ENCODE results near the gene OS9.
"Not testable (repeated sequence)": the region's sequence is repeated elsewhere in the genome, so short reads cannot be mapped to it uniquely, and the experiment has no call there.

Gene OS9

DNA sequence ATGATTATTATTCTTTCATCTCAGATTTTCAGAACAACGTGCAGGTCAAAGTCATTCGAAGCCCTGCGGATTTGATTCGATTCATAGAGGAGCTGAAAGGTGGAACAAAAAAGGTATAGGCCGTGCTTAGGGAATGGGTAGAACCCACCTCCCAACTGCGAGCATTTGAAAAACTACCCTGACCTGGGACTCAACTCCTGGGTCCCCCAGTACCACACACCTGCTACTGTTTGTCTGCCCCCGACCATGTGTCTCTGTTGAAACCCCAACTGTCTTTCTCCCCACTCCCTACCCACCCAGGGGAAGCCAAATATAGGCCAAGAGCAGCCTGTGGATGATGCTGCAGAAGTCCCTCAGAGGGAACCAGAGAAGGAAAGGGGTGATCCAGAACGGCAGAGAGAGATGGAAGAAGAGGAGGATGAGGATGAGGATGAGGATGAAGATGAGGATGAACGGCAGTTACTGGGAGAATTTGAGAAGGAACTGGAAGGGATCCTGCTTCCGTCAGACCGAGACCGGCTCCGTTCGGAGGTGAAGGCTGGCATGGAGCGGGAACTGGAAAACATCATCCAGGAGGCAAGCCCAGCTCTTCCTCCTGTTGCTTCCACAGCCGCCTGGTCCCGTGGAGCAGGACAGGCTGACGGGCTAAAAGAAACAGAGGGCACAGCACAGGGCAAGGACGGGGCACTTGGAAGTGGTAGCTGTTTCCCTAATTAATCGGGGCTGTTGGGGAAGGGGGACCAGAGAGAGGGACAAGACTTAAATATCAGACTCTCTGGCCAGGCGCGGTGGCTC lies 24.1 kb downstream of the OS9 start:
- Histone ChIP-seq H3K27ac (ENCODE audit: low read depth, low read length) (no peak overlapping the region), H3K9me3 (ENCODE audit: low read length) (no peaks in the 10 kb centered on the region), H3K4me1 (ENCODE audit: insufficient read depth, low read length) (no peaks in the 10 kb centered on the region), H3K9ac (ENCODE audit: low read length) (no peak overlapping the region), H3K27me3 (ENCODE audit: control insufficient read depth in 1 of 2, insufficient read depth in 2 of 2, low read length in 2 of 2) (no peaks in the 10 kb centered on the region), H3K4me3 (ENCODE audit: low read depth in 1 of 2, low read length in 2 of 2) (no peak overlapping the region), H3K36me3 (ENCODE audit: insufficient read depth, low read length) (peaks cover 56% of the 10 kb centered on the region)

DNA sequence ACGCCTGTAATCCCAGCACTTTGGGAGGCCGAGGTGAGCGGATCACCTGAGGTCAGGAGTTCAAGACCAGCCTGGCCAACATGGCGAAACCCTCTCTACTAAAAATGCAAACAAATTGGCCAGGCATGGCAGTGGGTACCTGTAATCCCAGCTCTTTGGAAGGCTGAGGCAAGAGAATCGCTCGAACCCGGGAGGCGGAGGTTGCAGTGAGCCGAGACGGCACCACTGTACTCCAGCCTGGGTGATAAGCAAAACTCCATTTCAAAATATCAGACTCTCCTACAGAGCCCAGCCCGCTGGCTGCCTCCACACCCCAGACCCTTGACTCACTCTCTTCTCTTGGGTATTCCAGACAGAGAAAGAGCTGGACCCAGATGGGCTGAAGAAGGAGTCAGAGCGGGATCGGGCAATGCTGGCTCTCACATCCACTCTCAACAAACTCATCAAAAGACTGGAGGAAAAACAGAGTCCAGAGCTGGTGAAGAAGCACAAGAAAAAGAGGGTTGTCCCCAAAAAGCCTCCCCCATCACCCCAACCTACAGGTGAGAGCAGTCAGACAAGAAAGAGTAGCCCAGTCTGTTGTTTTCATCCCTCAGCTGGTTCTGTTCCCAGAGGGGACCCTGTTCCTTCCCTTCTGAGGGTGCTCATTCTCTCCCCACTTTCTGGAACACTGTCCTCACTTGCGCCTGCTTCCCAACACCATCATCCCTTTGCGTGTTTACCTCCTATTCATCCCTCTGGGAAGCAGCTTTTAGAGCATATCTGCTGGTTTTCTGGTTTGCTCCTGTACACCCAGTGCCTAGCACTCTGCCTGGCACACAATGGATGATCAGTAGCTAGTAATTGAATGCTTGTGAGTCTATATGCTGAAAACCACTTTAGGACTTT lies 25.0 kb downstream of the OS9 start:
- Histone ChIP-seq H3K9me3 (ENCODE audit: low read length) (no peaks in the 10 kb centered on the region), H3K36me3 (ENCODE audit: insufficient read depth, low read length) (peaks cover 56% of the 10 kb centered on the region), H3K9ac (ENCODE audit: low read length) (no peak overlapping the region), H3K4me1 (ENCODE audit: insufficient read depth, low read length) (no peaks in the 10 kb centered on the region), H3K4me3 (ENCODE audit: low read depth in 1 of 2, low read length in 2 of 2) (no peak overlapping the region), H3K27ac (ENCODE audit: low read depth, low read length) (no peak overlapping the region), H3K27me3 (ENCODE audit: control insufficient read depth in 1 of 2, insufficient read depth in 2 of 2, low read length in 2 of 2) (no peaks in the 10 kb centered on the region)

DNA sequence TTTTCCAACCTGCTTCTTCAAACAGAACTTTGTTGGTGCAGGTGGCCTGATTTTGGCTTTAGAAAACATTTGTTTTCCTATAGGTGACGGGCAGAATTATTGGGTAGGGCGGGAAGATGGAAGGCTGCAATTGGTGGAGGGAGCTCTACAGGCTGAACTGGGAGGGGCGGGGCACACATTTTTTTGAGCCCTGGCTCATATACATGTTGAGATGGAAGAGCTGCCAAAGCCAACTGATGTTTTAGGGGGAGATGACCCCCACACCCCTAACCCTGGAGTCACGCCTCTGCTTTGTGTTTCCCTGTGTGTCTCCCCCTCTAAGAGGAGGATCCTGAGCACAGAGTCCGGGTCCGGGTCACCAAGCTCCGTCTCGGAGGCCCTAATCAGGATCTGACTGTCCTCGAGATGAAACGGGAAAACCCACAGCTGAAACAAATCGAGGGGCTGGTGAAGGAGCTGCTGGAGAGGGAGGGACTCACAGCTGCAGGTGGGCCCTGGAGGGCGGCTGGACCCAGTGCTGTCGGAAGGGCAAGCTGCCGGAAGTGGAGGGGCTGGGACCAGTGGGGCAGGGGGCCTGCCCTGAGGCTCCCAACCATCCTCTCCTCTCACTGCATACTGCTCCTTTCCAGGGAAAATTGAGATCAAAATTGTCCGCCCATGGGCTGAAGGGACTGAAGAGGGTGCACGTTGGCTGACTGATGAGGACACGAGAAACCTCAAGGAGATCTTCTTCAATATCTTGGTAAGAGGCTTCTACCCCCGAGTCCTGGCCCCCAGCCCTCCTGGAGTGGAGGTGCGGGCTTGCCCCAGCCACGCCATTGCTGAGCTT lies 26.1 kb downstream of the OS9 start:
- Histone ChIP-seq H3K4me1 (ENCODE audit: insufficient read depth, low read length) (no peaks in the 10 kb centered on the region), H3K36me3 (ENCODE audit: insufficient read depth, low read length) (peaks cover 56% of the 10 kb centered on the region), H3K9ac (ENCODE audit: low read length) (no peak overlapping the region), H3K27me3 (ENCODE audit: control insufficient read depth in 1 of 2, insufficient read depth in 2 of 2, low read length in 2 of 2) (peaks cover 0 to 7% of the 10 kb centered on the region in 2 donors), H3K9me3 (ENCODE audit: low read length) (no peaks in the 10 kb centered on the region), H3K4me3 (ENCODE audit: low read depth in 1 of 2, low read length in 2 of 2) (no peak overlapping the region), H3K27ac (ENCODE audit: low read depth, low read length) (no peak overlapping the region)

DNA sequence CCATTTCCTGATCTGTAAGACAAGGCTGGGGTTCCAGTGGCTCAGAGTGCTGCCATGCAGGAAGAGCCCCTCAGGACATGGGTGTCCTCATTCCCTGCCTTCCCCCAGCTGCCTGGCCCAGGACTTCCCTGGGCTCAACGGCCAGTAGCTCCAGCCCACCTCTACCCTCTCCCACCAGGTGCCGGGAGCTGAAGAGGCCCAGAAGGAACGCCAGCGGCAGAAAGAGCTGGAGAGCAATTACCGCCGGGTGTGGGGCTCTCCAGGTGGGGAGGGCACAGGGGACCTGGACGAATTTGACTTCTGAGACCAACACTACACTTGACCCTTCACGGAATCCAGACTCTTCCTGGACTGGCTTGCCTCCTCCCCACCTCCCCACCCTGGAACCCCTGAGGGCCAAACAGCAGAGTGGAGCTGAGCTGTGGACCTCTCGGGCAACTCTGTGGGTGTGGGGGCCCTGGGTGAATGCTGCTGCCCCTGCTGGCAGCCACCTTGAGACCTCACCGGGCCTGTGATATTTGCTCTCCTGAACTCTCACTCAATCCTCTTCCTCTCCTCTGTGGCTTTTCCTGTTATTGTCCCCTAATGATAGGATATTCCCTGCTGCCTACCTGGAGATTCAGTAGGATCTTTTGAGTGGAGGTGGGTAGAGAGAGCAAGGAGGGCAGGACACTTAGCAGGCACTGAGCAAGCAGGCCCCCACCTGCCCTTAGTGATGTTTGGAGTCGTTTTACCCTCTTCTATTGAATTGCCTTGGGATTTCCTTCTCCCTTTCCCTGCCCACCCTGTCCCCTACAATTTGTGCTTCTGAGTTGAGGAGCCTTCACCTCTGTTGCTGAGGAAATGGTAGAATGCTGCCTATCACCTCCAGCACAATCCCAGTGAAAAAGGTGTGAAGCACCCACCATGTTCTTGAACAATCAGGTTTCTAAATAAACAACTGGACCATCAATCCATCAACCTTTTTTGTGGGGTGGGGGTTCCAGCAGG lies 27.0 kb downstream of the OS9 start:
- H3K9ac ChIP-seq (ENCODE audit: low read length) = no peak overlapping the region
- peaks cover 50% of the 10 kb centered on the region for H3K36me3 ChIP-seq (ENCODE audit: insufficient read depth, low read length)
- peaks cover 0 to 14% of the 10 kb centered on the region in 2 donors for H3K27me3 ChIP-seq (ENCODE audit: control insufficient read depth in 1 of 2, insufficient read depth in 2 of 2, low read length in 2 of 2)
- no peaks in the 10 kb centered on the region for H3K4me1 ChIP-seq (ENCODE audit: insufficient read depth, low read length)
- H3K9me3 ChIP-seq (ENCODE audit: low read length) = no peaks in the 10 kb centered on the region
- H3K27ac ChIP-seq (ENCODE audit: low read depth, low read length) = no peak overlapping the region
- H3K4me3 ChIP-seq (ENCODE audit: low read depth in 1 of 2, low read length in 2 of 2) = no peak overlapping the region

DNA sequence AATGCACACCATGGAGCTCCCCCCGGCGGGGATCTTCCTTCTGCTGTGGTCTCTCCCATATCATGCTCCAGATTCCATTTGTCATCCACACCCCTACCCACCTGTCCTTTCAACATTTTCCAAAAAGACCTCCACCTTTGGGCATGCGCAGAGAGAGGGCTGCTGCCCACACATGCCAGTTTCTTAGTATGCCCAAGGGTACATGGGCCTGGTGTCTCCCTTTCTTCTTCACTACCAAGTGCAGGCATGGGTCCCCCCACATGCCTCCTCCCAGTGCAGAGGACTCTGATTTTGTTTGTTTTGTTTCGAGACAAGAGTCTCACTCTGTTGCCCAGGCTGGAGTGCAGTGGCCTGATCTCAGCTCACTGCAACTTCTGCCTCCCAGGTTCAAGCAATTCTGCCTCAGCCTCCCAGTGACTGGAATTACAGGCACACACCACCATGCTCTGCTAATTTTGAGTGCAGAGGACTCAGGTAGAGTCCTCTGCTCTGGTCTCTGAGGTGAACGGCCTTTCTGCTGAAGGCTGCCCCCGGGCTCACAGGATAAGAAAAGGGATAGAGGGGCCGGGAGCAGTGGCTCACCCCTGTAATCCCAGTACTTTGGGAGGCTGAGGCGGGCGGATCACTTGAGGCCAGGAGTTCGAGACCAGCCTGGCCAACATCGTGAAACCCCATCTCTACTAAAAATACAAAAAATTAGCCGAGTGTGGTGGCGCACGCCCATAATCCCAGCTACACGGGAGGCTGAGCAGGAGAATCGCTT lies 28.1 kb downstream of the OS9 start:
- H3K27ac ChIP-seq (ENCODE audit: low read depth, low read length); H3K9me3 ChIP-seq (ENCODE audit: low read length); H3K4me1 ChIP-seq (ENCODE audit: insufficient read depth, low read length); H3K9ac ChIP-seq (ENCODE audit: low read length); H3K4me3 ChIP-seq (ENCODE audit: low read depth in 1 of 2, low read length in 2 of 2): not testable (repeated sequence)
- Histone ChIP-seq H3K36me3 (ENCODE audit: insufficient read depth, low read length) (peaks cover 39% of the 10 kb centered on the region), H3K27me3 (ENCODE audit: control insufficient read depth in 1 of 2, insufficient read depth in 2 of 2, low read length in 2 of 2) (peaks cover 1 to 25% of the 10 kb centered on the region in 2 donors)

DNA sequence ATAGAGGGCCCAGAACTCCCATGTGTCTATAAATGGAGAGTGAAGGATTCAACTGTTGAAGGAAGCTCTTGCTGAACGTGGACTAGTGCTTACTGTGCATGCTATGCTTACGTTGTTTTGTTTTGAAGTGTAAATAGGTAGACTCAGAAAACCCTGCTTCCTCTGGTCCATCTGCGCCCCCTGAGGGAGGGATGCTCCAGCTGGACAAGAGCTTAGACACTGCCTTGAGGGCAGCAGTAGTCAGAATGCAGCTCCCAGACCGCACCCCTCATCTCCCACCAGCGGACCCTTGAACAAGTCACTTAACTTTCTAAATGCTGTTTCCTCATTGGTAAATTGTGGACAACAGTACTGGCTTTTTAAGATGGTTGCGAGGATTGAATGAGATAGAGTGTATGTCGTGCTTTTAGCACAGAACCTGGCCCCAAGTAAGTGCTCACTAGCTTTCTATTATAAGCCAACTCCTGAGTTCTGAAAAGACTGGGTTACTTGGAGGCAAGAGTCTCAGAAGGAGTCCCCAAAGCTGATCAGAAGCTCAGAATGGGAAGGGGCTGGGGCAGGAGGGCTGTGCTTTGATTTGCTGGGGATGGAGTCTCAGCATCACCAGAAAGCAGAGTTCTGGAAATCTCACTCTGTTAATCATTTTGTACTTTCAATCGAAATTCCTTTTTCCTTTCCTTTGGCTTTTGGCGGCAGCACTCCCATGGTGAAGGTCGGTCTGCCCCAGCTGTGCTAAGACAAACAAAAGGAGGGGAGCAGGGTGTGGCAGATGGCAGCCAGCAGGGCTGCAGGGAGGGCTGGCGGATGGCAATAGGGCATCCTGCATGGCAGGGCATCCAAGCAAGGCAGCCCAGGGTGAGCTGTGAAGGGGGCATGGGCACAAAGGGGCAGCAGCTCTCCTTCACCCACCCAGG lies 29.0 kb downstream of the OS9 start:
- H3K27ac ChIP-seq (ENCODE audit: low read depth, low read length) = no peak overlapping the region
- no peaks in the 10 kb centered on the region for H3K9me3 ChIP-seq (ENCODE audit: low read length)
- H3K4me3 ChIP-seq (ENCODE audit: low read depth in 1 of 2, low read length in 2 of 2) = no peak overlapping the region
- H3K9ac ChIP-seq (ENCODE audit: low read length) = no peak overlapping the region
- H3K27me3 ChIP-seq (ENCODE audit: control insufficient read depth in 1 of 2, insufficient read depth in 2 of 2, low read length in 2 of 2) = peaks cover 6 to 34% of the 10 kb centered on the region in 2 donors
- no peaks in the 10 kb centered on the region for H3K4me1 ChIP-seq (ENCODE audit: insufficient read depth, low read length)
- peaks cover 30% of the 10 kb centered on the region for H3K36me3 ChIP-seq (ENCODE audit: insufficient read depth, low read length)

DNA sequence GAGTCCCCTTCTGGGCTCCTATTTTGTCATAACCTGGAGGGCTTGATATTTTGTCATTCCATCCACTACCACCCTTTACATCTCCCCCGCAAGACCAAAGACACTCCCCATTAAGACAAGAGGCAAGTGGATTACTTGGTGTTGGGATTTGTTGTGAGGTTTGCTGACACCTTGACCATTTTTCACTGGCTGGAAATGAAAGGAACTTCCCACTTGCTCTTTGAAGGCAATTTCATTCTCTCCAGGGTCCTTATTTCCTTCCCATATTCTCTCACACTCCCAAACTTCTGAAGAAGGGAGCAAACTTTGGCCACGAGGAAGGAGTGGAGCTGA lies 29.7 kb downstream of the OS9 start:
- Histone ChIP-seq H3K9me3 (ENCODE audit: low read length) (no peaks in the 10 kb centered on the region), H3K27me3 (ENCODE audit: control insufficient read depth in 1 of 2, insufficient read depth in 2 of 2, low read length in 2 of 2) (peaks cover 6 to 39% of the 10 kb centered on the region in 2 donors), H3K27ac (ENCODE audit: low read depth, low read length) (no peak overlapping the region), H3K4me3 (ENCODE audit: low read depth in 1 of 2, low read length in 2 of 2) (no peak overlapping the region), H3K9ac (ENCODE audit: low read length) (no peak overlapping the region), H3K4me1 (ENCODE audit: insufficient read depth, low read length) (no peaks in the 10 kb centered on the region), H3K36me3 (ENCODE audit: insufficient read depth, low read length) (peaks cover 24% of the 10 kb centered on the region)

DNA sequence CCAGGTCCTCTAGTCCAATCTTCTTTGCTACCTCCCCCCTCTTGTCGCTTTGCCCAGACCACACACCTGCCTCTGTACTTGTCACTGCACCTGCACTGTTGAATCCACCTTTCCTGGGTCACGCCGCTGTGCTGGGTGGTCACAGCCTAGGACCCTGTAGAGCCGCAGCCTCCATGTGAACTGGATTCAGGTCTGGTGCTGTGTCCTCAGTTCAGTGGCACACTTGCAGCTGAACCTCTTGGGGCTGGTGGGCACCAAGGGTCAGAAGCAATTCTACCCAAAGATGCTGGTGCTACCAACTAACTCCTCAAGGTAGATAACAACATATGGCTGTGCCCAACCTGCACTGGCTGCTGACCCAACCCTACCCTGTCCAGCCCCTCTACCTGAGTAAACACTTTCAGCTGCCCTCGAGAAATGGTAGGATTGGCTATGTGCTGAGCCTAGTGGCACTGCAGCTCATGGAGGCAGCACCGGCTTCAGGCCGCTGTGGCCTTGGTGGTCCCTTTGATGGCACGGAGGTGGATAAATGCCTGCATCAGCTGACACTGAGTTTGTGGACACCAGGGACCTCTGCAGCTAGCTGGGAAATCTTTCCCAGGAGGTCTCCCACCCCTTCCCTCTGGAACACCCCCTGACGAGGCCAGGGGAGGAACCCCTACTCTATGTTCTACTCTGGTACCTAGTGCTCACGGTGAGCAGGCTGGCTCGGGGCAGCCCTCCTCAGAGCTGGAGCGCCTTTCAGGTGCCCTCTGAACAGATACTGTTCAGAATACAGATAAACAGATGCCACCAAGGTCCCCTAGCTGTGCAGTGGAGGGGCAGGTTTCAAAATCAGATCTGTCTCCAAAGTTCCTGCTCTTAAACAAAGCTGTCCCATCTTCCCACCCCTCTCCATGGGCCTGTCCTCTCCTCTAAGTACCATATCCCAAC lies 30.3 kb downstream of the OS9 start:
- Histone ChIP-seq H3K9me3 (ENCODE audit: low read length) (no peaks in the 10 kb centered on the region), H3K36me3 (ENCODE audit: insufficient read depth, low read length) (peaks cover 17% of the 10 kb centered on the region), H3K27ac (ENCODE audit: low read depth, low read length) (no peak overlapping the region), H3K4me3 (ENCODE audit: low read depth in 1 of 2, low read length in 2 of 2) (no peak overlapping the region), H3K9ac (ENCODE audit: low read length) (no peak overlapping the region), H3K4me1 (ENCODE audit: insufficient read depth, low read length) (no peaks in the 10 kb centered on the region), H3K27me3 (ENCODE audit: control insufficient read depth in 1 of 2, insufficient read depth in 2 of 2, low read length in 2 of 2) (peaks cover 6 to 39% of the 10 kb centered on the region in 2 donors)
